MCF 10A (cell line): Measurements from ENCODE around the gene PRUNE2. TPM values are rescaled to one million over a fixed set of nuclear protein-coding genes. Genes with fewer than 3 reads are reported as not detected.

Experiments used
- BruUV-seq: library from RNA; stranded (reverse); fragments of 400-500 nt; replicated peaks from 2 replicates; lab custom pipeline; 2021; lab: Mats Ljungman, UMichigan
- CTCF ChIA-PET: fragments of 300-600 bp; sonication (Branson Sonifier 250); formaldehyde crosslinking; extraction: SDS; loops from one replicate; lab custom pipeline; 2021; ENCODE audit warnings: antibody characterized with exemption, inconsistent platforms; lab: Yijun Ruan, JAX
- POLR2A ChIA-PET: fragments of 300-600, 350-650 bp; sonication (Branson Sonifier 250); formaldehyde crosslinking; extraction: SDS; loops from one replicate; lab custom pipeline; 2020; ENCODE audit warnings: antibody characterized with exemption, inconsistent platforms; lab: Yijun Ruan, JAX
- DNase-seq: peaks from one replicate; pipeline ENCODE4 v3.0.0-alpha.2; 2018; ENCODE audit not compliant: unreplicated experiment
- H3K27ac Mint-ChIP-seq: one replicate; pipeline ENCODE4 v1.8.0; 2022; ENCODE audit warnings: mild to moderate bottlenecking, low read depth, mixed read lengths; ENCODE audit not compliant: unreplicated experiment
- H3K27me3 Mint-ChIP-seq: one replicate; pipeline ENCODE4 v1.8.0; 2022; ENCODE audit warnings: mixed read lengths; ENCODE audit not compliant: insufficient read depth, unreplicated experiment
- H3K36me3 Mint-ChIP-seq: one replicate; pipeline ENCODE4 v1.8.0; 2022; ENCODE audit warnings: mild to moderate bottlenecking, moderate library complexity, mixed read lengths; ENCODE audit not compliant: insufficient read depth, unreplicated experiment
- H3K4me1 Mint-ChIP-seq: one replicate; pipeline ENCODE4 v1.8.0; 2022; ENCODE audit warnings: mixed read lengths; ENCODE audit not compliant: insufficient read depth, unreplicated experiment
- H3K4me3 Mint-ChIP-seq: one replicate; pipeline ENCODE4 v1.8.0; 2022; ENCODE audit warnings: mild to moderate bottlenecking, moderate library complexity, mixed read lengths; ENCODE audit not compliant: unreplicated experiment
- H3K9me3 Mint-ChIP-seq: one replicate; pipeline ENCODE4 v1.8.0; 2022; ENCODE audit warnings: mixed read lengths; ENCODE audit not compliant: unreplicated experiment
- intact Hi-C: fragments of 100-400 bp; cut with micrococcal nuclease; formaldehyde crosslinking; loops from 2 replicates; pipeline ENCODE4 v1.14.1; 2022
- total RNA-seq: library from RNA; stranded (reverse); gene quantifications from 2 replicates; pipeline ENCODE4 v1.2.3, GENCODE V29; 2022
- TF ChIP-seq, protein P1 (sequence below): fragments of 200-600 bp; IDR thresholded peaks from one replicate; pipeline ENCODE4 v1.8.0; 2022; ENCODE audit warnings: antibody characterized with exemption, mild to moderate bottlenecking; ENCODE audit not compliant: unreplicated experiment

PRUNE2 gene
- total RNA-seq, 1 experiment from 2014 or later: 0.63 TPM

- POLR2A ChIA-PET: interaction anchor here (0.5 to 1.7 kb wide), 4 partner anchors 11 to 248 kb away, joined by 3 to 6 read pairs (median 4); no protein-coding TSS in a partner anchor
- Mint-ChIP-seq H3K27me3 (peaks cover 33% of the 10 kb centered on the region), H3K36me3 (no peaks in the 10 kb centered on the region), H3K4me1 (peaks cover 7% of the 10 kb centered on the region), H3K27ac (no peak overlapping the region), H3K9me3 (no peaks in the 10 kb centered on the region), H3K4me3 (no peak overlapping the region)
- no TSS peak for BruUV-seq
- TF ChIP-seq, protein P1, sequence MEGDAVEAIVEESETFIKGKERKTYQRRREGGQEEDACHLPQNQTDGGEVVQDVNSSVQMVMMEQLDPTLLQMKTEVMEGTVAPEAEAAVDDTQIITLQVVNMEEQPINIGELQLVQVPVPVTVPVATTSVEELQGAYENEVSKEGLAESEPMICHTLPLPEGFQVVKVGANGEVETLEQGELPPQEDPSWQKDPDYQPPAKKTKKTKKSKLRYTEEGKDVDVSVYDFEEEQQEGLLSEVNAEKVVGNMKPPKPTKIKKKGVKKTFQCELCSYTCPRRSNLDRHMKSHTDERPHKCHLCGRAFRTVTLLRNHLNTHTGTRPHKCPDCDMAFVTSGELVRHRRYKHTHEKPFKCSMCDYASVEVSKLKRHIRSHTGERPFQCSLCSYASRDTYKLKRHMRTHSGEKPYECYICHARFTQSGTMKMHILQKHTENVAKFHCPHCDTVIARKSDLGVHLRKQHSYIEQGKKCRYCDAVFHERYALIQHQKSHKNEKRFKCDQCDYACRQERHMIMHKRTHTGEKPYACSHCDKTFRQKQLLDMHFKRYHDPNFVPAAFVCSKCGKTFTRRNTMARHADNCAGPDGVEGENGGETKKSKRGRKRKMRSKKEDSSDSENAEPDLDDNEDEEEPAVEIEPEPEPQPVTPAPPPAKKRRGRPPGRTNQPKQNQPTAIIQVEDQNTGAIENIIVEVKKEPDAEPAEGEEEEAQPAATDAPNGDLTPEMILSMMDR: no peak
- intact Hi-C loops: loop anchor here (1.0 kb wide), 1 partner anchor 94 kb away; no protein-coding TSS in a partner anchor
- DNase-seq: peak; percentile 81
- CTCF ChIA-PET: interaction anchor here (0.6 to 3.0 kb wide), 16 partner anchors 26 to 1570 kb away, joined by 3 to 26 read pairs (median 4); no protein-coding TSS in a partner anchor
These were observed 6.1 kb upstream of the PRUNE2 start for GRCh38 chr9:76911971-76912370.

DNA sequence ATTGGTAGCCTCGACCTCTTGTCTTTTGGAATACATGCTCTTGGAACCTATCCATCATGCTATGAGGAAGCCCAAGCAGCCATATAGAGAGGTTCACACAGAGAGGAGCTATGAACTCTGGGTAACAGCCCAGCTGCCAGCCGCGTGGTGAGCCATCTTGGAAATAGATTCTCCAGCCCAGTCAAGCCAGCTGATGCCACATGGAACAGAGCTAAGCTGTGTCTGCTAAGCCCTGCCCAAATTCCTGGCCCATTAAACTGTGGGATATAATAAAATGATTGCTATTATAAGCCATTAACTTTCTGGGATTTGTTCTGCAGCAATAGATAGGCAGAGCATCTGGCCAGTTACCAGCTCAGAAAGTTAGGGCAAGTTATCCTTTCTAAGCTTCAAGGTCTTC lies 4.9 kb upstream of the PRUNE2 start:
- no peaks in the 10 kb centered on the region for H3K36me3 Mint-ChIP-seq
- H3K4me1 Mint-ChIP-seq: peaks cover 7% of the 10 kb centered on the region
- TF ChIP-seq, protein P1: no peak
- no peak overlapping the region for H3K4me3 Mint-ChIP-seq
- ChIA-PET CTCF (interaction anchor here (0.8 to 3.0 kb wide), 7 partner anchors 10 to 248 kb away, joined by 3 to 26 read pairs (median 3); no protein-coding TSS in a partner anchor), POLR2A (no interaction called here)
- intact Hi-C loops: no loop called here
- no peak for DNase-seq
- no peaks in the 10 kb centered on the region for H3K9me3 Mint-ChIP-seq
- H3K27ac Mint-ChIP-seq: no peak overlapping the region
- BruUV-seq: no TSS peak
- peaks cover 21% of the 10 kb centered on the region for H3K27me3 Mint-ChIP-seq

DNA sequence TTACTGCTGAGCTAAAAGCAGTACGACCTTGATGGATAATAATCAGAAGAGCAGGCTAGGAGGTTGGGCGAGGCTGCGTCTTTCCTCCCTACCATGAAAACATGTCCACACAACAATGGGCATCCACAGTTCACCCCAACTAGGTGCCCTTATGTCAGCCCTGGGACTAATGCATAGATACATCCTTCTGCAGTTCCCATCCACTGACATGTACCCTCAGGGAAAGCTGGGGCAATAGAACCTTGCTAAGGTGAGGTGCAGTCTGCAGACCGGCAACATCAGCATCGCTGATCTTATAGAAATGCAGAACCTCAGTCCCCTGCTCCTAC lies 697 bp upstream of the PRUNE2 start:
- CTCF ChIA-PET: no interaction called here
- H3K27me3 Mint-ChIP-seq: peaks cover 36% of the 10 kb centered on the region
- H3K27ac Mint-ChIP-seq: no peak overlapping the region

GRCh38 chr9:76904661-76905457 lies 1.1 kb downstream of the PRUNE2 start:
- H3K4me3 Mint-ChIP-seq: peak overlapping the region; percentile 70
- no peaks in the 10 kb centered on the region for H3K36me3 Mint-ChIP-seq
- no peak for DNase-seq
- intact Hi-C loops: no loop called here
- no peak overlapping the region for H3K27ac Mint-ChIP-seq
- TF ChIP-seq, protein P1: no peak
- ChIA-PET CTCF (interaction anchor here (0.6 to 1.0 kb wide), 3 partner anchors 27 to 97 kb away, joined by 3 read pairs; no protein-coding TSS in a partner anchor), POLR2A (interaction anchor here (0.8 kb wide), 1 partner anchor 133 kb away, joined by 3 read pairs; no protein-coding TSS in a partner anchor)
- no TSS peak for BruUV-seq
- peaks cover 14% of the 10 kb centered on the region for H3K4me1 Mint-ChIP-seq
- H3K9me3 Mint-ChIP-seq: no peaks in the 10 kb centered on the region
- peaks cover 45% of the 10 kb centered on the region for H3K27me3 Mint-ChIP-seq

More for the DNA sequence above, 697 bp upstream of the PRUNE2 start:
- DNase-seq: peak; percentile 6
- peak overlapping the region; percentile 70 for H3K4me3 Mint-ChIP-seq
- H3K9me3 Mint-ChIP-seq: no peaks in the 10 kb centered on the region
- TF ChIP-seq, protein P1: no peak
- intact Hi-C loops: no loop called here
- POLR2A ChIA-PET: interaction anchor here (0.6 to 0.7 kb wide), 2 partner anchors 31 to 147 kb away, joined by 3 read pairs; no protein-coding TSS in a partner anchor
- BruUV-seq: no TSS peak
- peaks cover 14% of the 10 kb centered on the region for H3K4me1 Mint-ChIP-seq
- H3K36me3 Mint-ChIP-seq: no peaks in the 10 kb centered on the region
